ENCODE data around the gene BPIFA1. TPM values are rescaled to one million over a fixed set of nuclear protein-coding genes. Genes with fewer than 3 reads are reported as not detected.
A peak's percentile ranks its signal among the peaks of the same experiment; 100 is the strongest.

Gene BPIFA1
- total RNA-seq, 1 donor from 2014 or later: not detected

DNA sequence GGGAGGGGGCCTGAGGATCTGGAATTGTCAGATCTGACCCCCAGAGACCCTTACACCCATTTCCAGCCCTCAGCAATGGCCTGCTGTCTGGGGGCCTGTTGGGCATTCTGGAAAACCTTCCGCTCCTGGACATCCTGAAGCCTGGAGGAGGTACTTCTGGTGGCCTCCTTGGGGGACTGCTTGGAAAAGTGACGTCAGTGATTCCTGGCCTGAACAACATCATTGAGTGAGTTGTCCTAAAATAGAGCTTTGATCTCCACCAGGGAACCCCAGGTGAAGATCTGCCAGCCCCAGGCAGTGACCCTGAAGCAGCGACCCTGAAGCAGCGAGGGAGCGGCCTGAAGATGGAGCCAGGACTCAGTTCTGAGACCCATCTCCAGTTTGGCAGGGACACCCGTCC, 2.2 kb downstream of the BPIFA1 start:
- Mint-ChIP-seq H3K9me3 (ENCODE audit: unreplicated experiment) (peaks cover 6% of the 10 kb centered on the region), H3K4me1 (ENCODE audit: low read depth, unreplicated experiment) (peaks cover 10% of the 10 kb centered on the region), H3K36me3 (ENCODE audit: unreplicated experiment) (peaks cover 4% of the 10 kb centered on the region), H3K4me3 (ENCODE audit: unreplicated experiment) (no peak overlapping the region), H3K27me3 (ENCODE audit: unreplicated experiment) (peaks cover 11% of the 10 kb centered on the region), H3K27ac (ENCODE audit: unreplicated experiment) (no peak overlapping the region)
- DNase-seq: no peak
- TF ChIP-seq, protein P1, sequence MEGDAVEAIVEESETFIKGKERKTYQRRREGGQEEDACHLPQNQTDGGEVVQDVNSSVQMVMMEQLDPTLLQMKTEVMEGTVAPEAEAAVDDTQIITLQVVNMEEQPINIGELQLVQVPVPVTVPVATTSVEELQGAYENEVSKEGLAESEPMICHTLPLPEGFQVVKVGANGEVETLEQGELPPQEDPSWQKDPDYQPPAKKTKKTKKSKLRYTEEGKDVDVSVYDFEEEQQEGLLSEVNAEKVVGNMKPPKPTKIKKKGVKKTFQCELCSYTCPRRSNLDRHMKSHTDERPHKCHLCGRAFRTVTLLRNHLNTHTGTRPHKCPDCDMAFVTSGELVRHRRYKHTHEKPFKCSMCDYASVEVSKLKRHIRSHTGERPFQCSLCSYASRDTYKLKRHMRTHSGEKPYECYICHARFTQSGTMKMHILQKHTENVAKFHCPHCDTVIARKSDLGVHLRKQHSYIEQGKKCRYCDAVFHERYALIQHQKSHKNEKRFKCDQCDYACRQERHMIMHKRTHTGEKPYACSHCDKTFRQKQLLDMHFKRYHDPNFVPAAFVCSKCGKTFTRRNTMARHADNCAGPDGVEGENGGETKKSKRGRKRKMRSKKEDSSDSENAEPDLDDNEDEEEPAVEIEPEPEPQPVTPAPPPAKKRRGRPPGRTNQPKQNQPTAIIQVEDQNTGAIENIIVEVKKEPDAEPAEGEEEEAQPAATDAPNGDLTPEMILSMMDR (IDR thresholded peaks at IDR 0.05; ENCODE audit: partially characterized antibody, unreplicated experiment): no peak

DNA sequence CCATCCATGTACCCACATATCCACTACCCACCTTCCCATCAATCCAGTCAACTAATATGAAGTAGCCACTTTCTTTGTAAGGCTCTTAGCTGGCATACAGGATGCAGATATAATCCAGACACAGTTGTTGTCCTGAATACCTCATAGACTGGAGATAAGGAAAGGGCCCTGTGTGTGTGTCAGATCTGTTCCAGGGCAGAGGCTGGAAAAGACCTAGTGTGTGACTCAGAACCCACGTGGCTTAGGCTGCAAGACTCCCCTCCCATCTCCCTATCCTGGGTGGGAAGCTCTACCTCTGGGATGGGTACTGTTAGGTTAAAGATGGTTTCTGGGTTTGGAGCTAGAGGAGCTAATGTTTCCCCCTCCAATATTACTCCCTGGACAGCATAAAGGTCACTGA, 3.6 kb downstream of the BPIFA1 start:
- TF ChIP-seq, protein P1 (IDR thresholded peaks at IDR 0.05; ENCODE audit: partially characterized antibody, unreplicated experiment): no peak
- Mint-ChIP-seq H3K4me3 (ENCODE audit: unreplicated experiment) (no peak overlapping the region), H3K9me3 (ENCODE audit: unreplicated experiment) (peaks cover 9% of the 10 kb centered on the region), H3K4me1 (ENCODE audit: low read depth, unreplicated experiment) (peaks cover 14% of the 10 kb centered on the region), H3K36me3 (ENCODE audit: unreplicated experiment) (peaks cover 7% of the 10 kb centered on the region), H3K27ac (ENCODE audit: unreplicated experiment) (no peak overlapping the region), H3K27me3 (ENCODE audit: unreplicated experiment) (peaks cover 14% of the 10 kb centered on the region)
- DNase-seq: no peak

DNA sequence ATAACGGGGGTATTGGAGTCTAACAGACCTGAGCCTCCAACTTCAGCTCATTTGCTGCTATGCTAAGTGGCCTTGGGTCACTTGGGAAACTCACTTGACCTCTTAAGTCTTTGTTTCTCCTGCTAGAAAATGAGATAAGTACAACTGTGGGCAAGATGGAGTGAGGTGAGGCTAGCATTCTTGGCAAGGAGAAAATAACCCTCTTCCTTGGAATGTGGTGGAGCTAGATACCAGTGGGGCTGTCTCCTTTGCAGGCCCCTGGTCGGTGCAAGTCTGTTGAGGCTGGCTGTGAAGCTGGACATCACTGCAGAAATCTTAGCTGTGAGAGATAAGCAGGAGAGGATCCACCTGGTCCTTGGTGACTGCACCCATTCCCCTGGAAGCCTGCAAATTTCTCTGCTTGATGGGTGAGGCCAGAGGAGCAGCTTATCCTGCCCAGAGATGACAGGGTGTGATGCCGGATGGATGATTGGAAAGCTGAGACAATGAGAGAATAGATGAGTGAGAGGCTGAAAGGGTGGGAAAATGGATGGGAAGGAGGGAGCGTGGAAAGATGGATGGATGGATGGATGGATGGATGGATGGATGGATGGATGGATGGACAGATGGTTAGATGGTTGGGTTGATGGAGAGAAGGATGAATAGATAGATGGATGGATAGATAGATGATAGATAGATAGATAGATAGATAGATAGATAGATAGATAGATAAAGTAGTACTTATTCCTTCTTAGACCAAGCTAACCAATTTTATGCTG, 4.4 kb downstream of the BPIFA1 start:
- TF ChIP-seq, protein P1 (IDR thresholded peaks at IDR 0.05; ENCODE audit: partially characterized antibody, unreplicated experiment): no peak
- Mint-ChIP-seq H3K27ac (ENCODE audit: unreplicated experiment) (no peak overlapping the region), H3K9me3 (ENCODE audit: unreplicated experiment) (peaks cover 9% of the 10 kb centered on the region), H3K27me3 (ENCODE audit: unreplicated experiment) (peaks cover 14% of the 10 kb centered on the region), H3K4me3 (ENCODE audit: unreplicated experiment) (no peak overlapping the region), H3K4me1 (ENCODE audit: low read depth, unreplicated experiment) (peaks cover 14% of the 10 kb centered on the region), H3K36me3 (ENCODE audit: unreplicated experiment) (peaks cover 14% of the 10 kb centered on the region)
- no peak for DNase-seq

DNA sequence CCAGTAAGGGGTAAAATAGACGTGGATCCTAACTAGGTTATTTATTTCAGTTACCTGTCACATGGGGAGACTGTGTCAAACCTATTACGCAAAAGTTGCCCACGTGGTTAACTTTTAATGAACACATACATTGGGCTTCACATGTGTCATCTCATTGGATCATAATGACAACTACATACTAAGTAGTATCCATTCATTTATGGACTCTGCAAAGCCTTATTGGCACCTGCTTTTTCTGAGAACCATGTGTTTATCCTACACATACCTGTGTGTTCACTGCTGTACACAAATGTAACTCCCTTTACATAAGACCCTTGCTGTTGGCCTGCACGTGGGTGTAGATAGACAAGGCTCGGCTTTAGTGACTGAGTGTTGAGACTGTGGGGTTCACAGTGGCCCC, 5.1 kb downstream of the BPIFA1 start:
- Mint-ChIP-seq H3K27me3 (ENCODE audit: unreplicated experiment) (peaks cover 17% of the 10 kb centered on the region), H3K4me3 (ENCODE audit: unreplicated experiment) (no peak overlapping the region), H3K27ac (ENCODE audit: unreplicated experiment) (no peak overlapping the region), H3K4me1 (ENCODE audit: low read depth, unreplicated experiment) (peaks cover 14% of the 10 kb centered on the region), H3K9me3 (ENCODE audit: unreplicated experiment) (peaks cover 9% of the 10 kb centered on the region), H3K36me3 (ENCODE audit: unreplicated experiment) (peaks cover 14% of the 10 kb centered on the region)
- no peak for DNase-seq
- TF ChIP-seq, protein P1 (IDR thresholded peaks at IDR 0.05; ENCODE audit: partially characterized antibody, unreplicated experiment): no peak

DNA sequence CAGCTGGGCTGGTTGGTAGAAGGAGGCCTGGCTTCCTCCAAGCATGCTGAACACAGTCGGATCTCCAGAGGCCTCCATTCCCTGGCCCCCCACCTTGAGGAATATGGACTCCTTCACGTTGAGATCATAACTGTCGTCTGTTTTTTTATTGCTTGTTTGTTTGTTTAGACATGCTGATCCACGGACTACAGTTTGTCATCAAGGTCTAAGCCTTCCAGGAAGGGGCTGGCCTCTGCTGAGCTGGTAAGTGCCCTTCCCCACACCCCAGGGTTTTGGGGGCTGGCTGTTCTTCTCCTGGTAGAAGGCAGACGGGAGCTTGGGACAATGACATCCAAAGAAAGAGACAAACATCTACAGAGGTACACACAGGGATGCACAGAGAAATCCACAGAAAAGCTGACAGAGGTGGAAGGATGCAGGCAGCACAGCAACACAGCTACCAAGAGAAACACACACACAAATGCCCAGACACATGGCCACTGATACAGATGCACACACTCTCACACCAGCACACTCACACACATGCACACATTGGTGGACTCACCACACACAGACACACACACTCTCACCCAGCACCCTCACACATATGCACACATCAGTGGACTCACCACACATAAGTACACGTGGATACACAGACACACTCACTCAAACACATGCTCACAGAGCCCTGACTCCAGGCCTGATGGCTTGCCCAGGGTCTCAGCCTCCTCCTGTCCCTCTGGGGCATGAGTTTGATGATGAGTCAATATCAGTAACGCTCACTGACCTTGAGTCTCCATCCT, 6.7 kb downstream of the BPIFA1 start:
- Mint-ChIP-seq H3K36me3 (ENCODE audit: unreplicated experiment) (peaks cover 14% of the 10 kb centered on the region), H3K9me3 (ENCODE audit: unreplicated experiment) (peaks cover 8% of the 10 kb centered on the region), H3K4me3 (ENCODE audit: unreplicated experiment) (no peak overlapping the region), H3K4me1 (ENCODE audit: low read depth, unreplicated experiment) (peaks cover 16% of the 10 kb centered on the region), H3K27me3 (ENCODE audit: unreplicated experiment) (peaks cover 18% of the 10 kb centered on the region), H3K27ac (ENCODE audit: unreplicated experiment) (peak overlapping the region; percentile 45)
- no peak for DNase-seq
- TF ChIP-seq, protein P1 (IDR thresholded peaks at IDR 0.05; ENCODE audit: partially characterized antibody, unreplicated experiment): no peak

Data from glutamatergic neuron (in vitro differentiated cells).